Kidney (tissue), 14 donors: ENCODE data around the gene PARG. TPM values are rescaled to one million over a fixed set of nuclear protein-coding genes. Genes with fewer than 3 reads are reported as not detected.
"Not testable (repeated sequence)": the region's sequence is repeated elsewhere in the genome, so short reads cannot be mapped to it uniquely, and the experiment has no call there.

ENCODE experiments used
- DNase-seq, 5 donors: peaks; one replicate each; pipeline ENCODE4 v3.0.0-alpha.2; 2013 to 2020
- FAIRE-seq: peaks from 2 replicates; lab custom pipeline; 2012; peaks lifted over from hg19 to GRCh38; lab: Jason Lieb, UNC
- H3K27ac ChIP-seq, 2 donors: one replicate each; pipeline ENCODE4 v1.7.0; 2013; ENCODE audit warnings: low read depth in 2 of 2, low read length in 2 of 2, inconsistent platforms in 1 of 2
- H3K27me3 ChIP-seq: one replicate; pipeline ENCODE4 v1.7.1; 2013; ENCODE audit warnings: low read length, inconsistent platforms; ENCODE audit not compliant: control insufficient read depth, insufficient read depth
- H3K36me3 ChIP-seq, 3 donors: one replicate each; pipeline versions ENCODE4 v1.7.0 to v1.7.1; 2013; ENCODE audit warnings: low read length in 3 of 3, control low read depth in 1 of 3, inconsistent platforms in 1 of 3; ENCODE audit not compliant: insufficient read depth in 3 of 3, control insufficient read depth in 2 of 3
- H3K4me1 ChIP-seq, 3 donors: one replicate each; pipeline versions ENCODE4 v1.7.0 to v1.7.1; 2013; ENCODE audit warnings: low read length in 3 of 3, inconsistent platforms in 1 of 3, low read depth in 1 of 3; ENCODE audit not compliant: control insufficient read depth in 2 of 3, insufficient read depth in 2 of 3
- H3K4me3 ChIP-seq, 3 donors: one replicate each; pipeline versions ENCODE4 v1.7.0 to v1.8.1; 2013; ENCODE audit warnings: low read length in 3 of 3, control low read depth in 1 of 3, inconsistent platforms in 1 of 3
- H3K9ac ChIP-seq, 3 donors: one replicate each; pipeline versions ENCODE4 v1.7.0 to v1.7.1; 2013; ENCODE audit warnings: low read length in 3 of 3, control low read depth in 1 of 3, inconsistent platforms in 1 of 3
- H3K9me3 ChIP-seq, 3 donors: one replicate each; pipeline versions ENCODE4 v1.7.0 to v1.7.1; 2013; ENCODE audit warnings: low read length in 3 of 3, control low read depth in 1 of 3, inconsistent platforms in 1 of 3; ENCODE audit not compliant: control insufficient read depth in 2 of 3, insufficient read depth in 1 of 3
- CTCF ChIP-seq: IDR thresholded peaks from 3 replicates; pipeline ENCODE4 v1.5.1; 2012; ENCODE audit warnings: mild to moderate bottlenecking, moderate library complexity, borderline replicate concordance; ENCODE audit not compliant: insufficient read depth; ENCODE audit errors: extremely low read depth
- intact Hi-C: fragments of 100-400 bp; cut with DNase I; formaldehyde crosslinking; loops from one replicate; pipeline ENCODE4 v1.11.1; 2022
- polyA plus RNA-seq: library from polyadenylated mRNA; stranded (reverse); fragments of 350-450 nt; fragmentation: Illumina TruSeq; extraction: RNeasy Lipid Tissue Mini Kit (QIAGEN cat#74804); gene quantifications from one replicate; pipeline ENCODE4 v1.2.3, GENCODE V29; 2014; ENCODE audit warnings: low read depth, low replicate concordance; ENCODE audit not compliant: insufficient read depth
- total RNA-seq: library from RNA; stranded (reverse); fragmentation: NEBNext Ultra II Directional; extraction: Animal tissue kit (Norgen Biotek cat#: 25700); gene quantifications from one replicate; pipeline ENCODE4 v1.2.1, GENCODE V29; 2021
- donor health status: control.
- donor health status: control.
- donor health status: control.
- donor health status: control.
- donor health status: control.
- donor health status: DM: yes; HTN: yes; CAD: no.
- donor health status: Normal renal cell carcinoma (clear cell type).

The PARG gene
- total and polyA plus RNA-seq, 2 donors from 2014 or later, result 7.8 to 30.3 TPM

- H3K27me3 ChIP-seq, H3K4me3 ChIP-seq, H3K9me3 ChIP-seq, H3K27ac ChIP-seq, intact Hi-C loops, FAIRE-seq, H3K4me1 ChIP-seq, H3K9ac ChIP-seq, H3K36me3 ChIP-seq, DNase-seq: not testable (repeated sequence)
Observed at GRCh38 chr10:49899999-49900398, 41.8 kb downstream of the PARG start.

GRCh38 chr10:49890025-49890424 is 51.8 kb downstream of the PARG start:
- H3K36me3 ChIP-seq, H3K27me3 ChIP-seq, H3K4me1 ChIP-seq, H3K9me3 ChIP-seq, H3K4me3 ChIP-seq, DNase-seq, H3K9ac ChIP-seq, H3K27ac ChIP-seq, intact Hi-C loops: not testable (repeated sequence)
- TF ChIP-seq CTCF, result peak; percentile 19
- FAIRE-seq, result peak; percentile 73

GRCh38 chr10:49884739-49885331 is 57.0 kb downstream of the PARG start:
- H3K27ac ChIP-seq, H3K4me1 ChIP-seq, H3K9me3 ChIP-seq, H3K9ac ChIP-seq, FAIRE-seq, H3K36me3 ChIP-seq, H3K4me3 ChIP-seq, DNase-seq, intact Hi-C loops, H3K27me3 ChIP-seq: not testable (repeated sequence)

GRCh38 chr10:49883852-49884251 is 58.0 kb downstream of the PARG start:
- H3K27ac ChIP-seq, H3K27me3 ChIP-seq, H3K9ac ChIP-seq, H3K36me3 ChIP-seq, intact Hi-C loops, DNase-seq, H3K4me1 ChIP-seq, H3K9me3 ChIP-seq, FAIRE-seq, H3K4me3 ChIP-seq: not testable (repeated sequence)

GRCh38 chr10:49882327-49882726 is 59.5 kb downstream of the PARG start:
- DNase-seq, FAIRE-seq, H3K27ac ChIP-seq, H3K9me3 ChIP-seq, H3K9ac ChIP-seq, H3K4me1 ChIP-seq, H3K4me3 ChIP-seq, intact Hi-C loops, H3K27me3 ChIP-seq, H3K36me3 ChIP-seq: not testable (repeated sequence)

- H3K4me1 ChIP-seq, DNase-seq, H3K9me3 ChIP-seq, intact Hi-C loops, H3K4me3 ChIP-seq, FAIRE-seq, H3K9ac ChIP-seq, H3K27me3 ChIP-seq, H3K27ac ChIP-seq, H3K36me3 ChIP-seq: not testable (repeated sequence)
Observed at GRCh38 chr10:49872740-49873139, 69.1 kb downstream of the PARG start.

GRCh38 chr10:49871462-49871861 is 70.4 kb downstream of the PARG start:
- FAIRE-seq, H3K4me3 ChIP-seq, H3K9me3 ChIP-seq, DNase-seq, intact Hi-C loops, H3K9ac ChIP-seq, H3K27ac ChIP-seq, H3K36me3 ChIP-seq, H3K27me3 ChIP-seq, H3K4me1 ChIP-seq: not testable (repeated sequence)

- H3K9me3 ChIP-seq, H3K4me1 ChIP-seq, H3K27ac ChIP-seq, H3K4me3 ChIP-seq, H3K36me3 ChIP-seq, FAIRE-seq, DNase-seq, H3K9ac ChIP-seq, H3K27me3 ChIP-seq, intact Hi-C loops: not testable (repeated sequence)
Observed at GRCh38 chr10:49859933-49860332, 81.9 kb downstream of the PARG start.
